Nephron progenitor cell (in vitro differentiated cells): ENCODE measurements around the gene HSD3B1.

ENCODE experiments used
- DNase-seq: peaks from one replicate; pipeline ENCODE4 v3.0.0; 2021
- H3K27ac Mint-ChIP-seq: 2 replicates; pipeline ENCODE4 v1.8.0; 2021; ENCODE audit warnings: mild to moderate bottlenecking, moderate library complexity, mixed read lengths
- H3K27me3 Mint-ChIP-seq: 2 replicates; pipeline ENCODE4 v1.8.0; 2021; ENCODE audit warnings: mild to moderate bottlenecking, low read depth, mixed read lengths; ENCODE audit not compliant: poor library complexity
- H3K36me3 Mint-ChIP-seq: 2 replicates; pipeline ENCODE4 v1.8.0; 2021; ENCODE audit warnings: low read depth, mixed read lengths
- H3K4me1 Mint-ChIP-seq: 2 replicates; pipeline ENCODE4 v1.8.0; 2021; ENCODE audit warnings: mixed read lengths
- H3K4me3 Mint-ChIP-seq: 2 replicates; pipeline ENCODE4 v1.8.0; 2021; ENCODE audit warnings: mild to moderate bottlenecking, moderate library complexity, mixed read lengths
- H3K9me3 Mint-ChIP-seq: 2 replicates; pipeline ENCODE4 v1.8.0; 2021; ENCODE audit warnings: mild to moderate bottlenecking, moderate library complexity, mixed read lengths
- CTCF ChIP-seq: fragments of 200-600 bp; sonication (generic); IDR thresholded peaks from 2 replicates; pipeline ENCODE4 v1.5.0; 2021; ENCODE audit warnings: antibody characterized with exemption

Gene HSD3B1

GRCh38 chr1:119506941-119507340 lies at the start of gene HSD3B1:
HSD3B1 (plus strand) TSS chr1:119507210; CDS start chr1:119507477, 267 bp downstream.
- Mint-ChIP-seq H3K4me1 (no peaks in the 10 kb centered on the region), H3K4me3 (no peak within 1 kb of the TSS), H3K9me3 (peaks cover 8% of the 10 kb centered on the region), H3K36me3 (no peaks in the 10 kb centered on the region), H3K27me3 (peaks cover 12% of the 10 kb centered on the region), H3K27ac (no peak within 1 kb of the TSS)
- DNase-seq = no peak
- no peak for TF ChIP-seq CTCF

- Mint-ChIP-seq H3K27me3 (peaks cover 4% of the 10 kb centered on the region), H3K9me3 (no peaks in the 10 kb centered on the region), H3K36me3 (no peaks in the 10 kb centered on the region), H3K4me1 (no peaks in the 10 kb centered on the region), H3K4me3 (no peak overlapping the region), H3K27ac (no peak overlapping the region)
- DNase-seq = no peak
- no peak for TF ChIP-seq CTCF
Measured at GRCh38 chr1:119462964-119463363, 44.0 kb upstream of the HSD3B1 start.

GRCh38 chr1:119463569-119463968 lies 43.4 kb upstream of the HSD3B1 start:
- Mint-ChIP-seq H3K36me3 (no peaks in the 10 kb centered on the region), H3K9me3 (no peaks in the 10 kb centered on the region), H3K27me3 (peaks cover 7% of the 10 kb centered on the region), H3K27ac (no peak overlapping the region), H3K4me3 (no peak overlapping the region), H3K4me1 (no peaks in the 10 kb centered on the region)
- no peak for DNase-seq
- no peak for TF ChIP-seq CTCF

GRCh38 chr1:119466445-119466844 lies 40.6 kb upstream of the HSD3B1 start:
- Mint-ChIP-seq H3K27me3 (peaks cover 8% of the 10 kb centered on the region), H3K9me3 (no peaks in the 10 kb centered on the region), H3K36me3 (no peaks in the 10 kb centered on the region), H3K4me3 (no peak overlapping the region), H3K4me1 (no peaks in the 10 kb centered on the region), H3K27ac (no peak overlapping the region)
- TF ChIP-seq CTCF = no peak
- no peak for DNase-seq

GRCh38 chr1:119467219-119467618 lies 39.8 kb upstream of the HSD3B1 start:
- H3K4me1 Mint-ChIP-seq = no peaks in the 10 kb centered on the region
- no peaks in the 10 kb centered on the region for H3K36me3 Mint-ChIP-seq
- TF ChIP-seq CTCF = no peak
- no peak for DNase-seq
- no peak overlapping the region for H3K4me3 Mint-ChIP-seq
- H3K9me3 Mint-ChIP-seq = no peaks in the 10 kb centered on the region
- peaks cover 11% of the 10 kb centered on the region for H3K27me3 Mint-ChIP-seq
- no peak overlapping the region for H3K27ac Mint-ChIP-seq

- Mint-ChIP-seq H3K36me3 (no peaks in the 10 kb centered on the region), H3K4me1 (no peaks in the 10 kb centered on the region), H3K9me3 (no peaks in the 10 kb centered on the region), H3K4me3 (no peak overlapping the region), H3K27me3 (peaks cover 12% of the 10 kb centered on the region), H3K27ac (peak overlapping the region; percentile 3)
- no peak for TF ChIP-seq CTCF
- DNase-seq = no peak
Measured at GRCh38 chr1:119467857-119468668, 38.9 kb upstream of the HSD3B1 start.
